Stimulated activated CD4-positive, alpha-beta T cell treated with anti-CD3 and anti-CD28 coated beads, TNF-alpha, amount 100 ng/mL, for 24 hours (primary cell): ENCODE data around the gene UBTD2.
"Not testable (repeated sequence)": the region's sequence is repeated elsewhere in the genome, so short reads cannot be mapped to it uniquely, and the experiment has no call there.

Experiments used
- DNase-seq, 3 experiments: peaks; one replicate each; pipeline ENCODE4 v3.0.0-alpha.2; 2020; ENCODE audit warnings: low read depth in 3 of 3

The UBTD2 gene, protein sequence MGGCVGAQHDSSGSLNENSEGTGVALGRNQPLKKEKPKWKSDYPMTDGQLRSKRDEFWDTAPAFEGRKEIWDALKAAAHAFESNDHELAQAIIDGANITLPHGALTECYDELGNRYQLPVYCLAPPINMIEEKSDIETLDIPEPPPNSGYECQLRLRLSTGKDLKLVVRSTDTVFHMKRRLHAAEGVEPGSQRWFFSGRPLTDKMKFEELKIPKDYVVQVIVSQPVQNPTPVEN

GRCh38 chr5:172283020-172283861, at the start of gene UBTD2:
Gene UBTD2 (minus strand): TSS chr5:172283764. CDS start chr5:172283665, 99 bp downstream.
- peak; percentile 46 to 76 (median 48) for DNase-seq

GRCh38 chr5:172326901-172327300, 43.3 kb upstream of the UBTD2 start:
- DNase-seq: not testable (repeated sequence)

- no peak for DNase-seq
Observed at GRCh38 chr5:172325452-172325851, 41.9 kb upstream of the UBTD2 start.

- no peak for DNase-seq
Observed at GRCh38 chr5:172322028-172322965, 38.7 kb upstream of the UBTD2 start.

- no peak for DNase-seq
Observed at GRCh38 chr5:172321593-172321992, 38.0 kb upstream of the UBTD2 start.

DNA sequence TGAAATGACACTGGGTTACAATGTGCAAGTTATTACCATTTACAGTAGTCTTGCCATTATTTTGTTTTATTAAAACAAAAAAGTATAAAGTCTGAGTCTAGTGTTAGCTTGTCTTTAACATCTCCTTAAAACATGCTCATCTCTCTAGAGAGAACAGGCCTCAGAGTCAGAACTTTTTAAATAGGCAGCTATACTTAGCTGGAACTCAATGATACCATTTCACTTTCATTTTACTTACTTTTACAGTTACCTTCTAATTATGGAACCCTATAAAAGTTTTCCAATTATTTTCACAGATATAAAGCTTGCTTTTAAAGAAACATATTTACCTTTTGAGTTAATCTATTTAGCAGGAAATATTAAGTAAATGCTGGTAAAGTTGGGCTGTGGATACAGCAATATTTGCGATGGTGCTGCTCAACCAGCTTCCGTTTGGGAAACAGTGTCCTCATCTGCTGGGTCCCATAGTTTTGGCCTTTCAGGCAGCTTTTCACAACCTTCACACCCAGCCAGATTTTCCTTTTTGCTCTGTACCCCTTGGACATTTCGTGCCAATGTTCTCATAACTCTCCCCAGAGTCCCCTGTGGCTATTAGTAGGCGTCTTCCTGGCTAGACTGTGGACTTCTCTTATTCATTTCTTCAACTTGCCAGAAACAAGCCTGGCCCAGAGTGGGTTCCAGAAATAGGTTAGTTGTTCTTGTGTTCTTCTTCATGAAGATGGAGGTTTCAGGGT, 36.3 kb upstream of the UBTD2 start:
- no peak for DNase-seq

DNA sequence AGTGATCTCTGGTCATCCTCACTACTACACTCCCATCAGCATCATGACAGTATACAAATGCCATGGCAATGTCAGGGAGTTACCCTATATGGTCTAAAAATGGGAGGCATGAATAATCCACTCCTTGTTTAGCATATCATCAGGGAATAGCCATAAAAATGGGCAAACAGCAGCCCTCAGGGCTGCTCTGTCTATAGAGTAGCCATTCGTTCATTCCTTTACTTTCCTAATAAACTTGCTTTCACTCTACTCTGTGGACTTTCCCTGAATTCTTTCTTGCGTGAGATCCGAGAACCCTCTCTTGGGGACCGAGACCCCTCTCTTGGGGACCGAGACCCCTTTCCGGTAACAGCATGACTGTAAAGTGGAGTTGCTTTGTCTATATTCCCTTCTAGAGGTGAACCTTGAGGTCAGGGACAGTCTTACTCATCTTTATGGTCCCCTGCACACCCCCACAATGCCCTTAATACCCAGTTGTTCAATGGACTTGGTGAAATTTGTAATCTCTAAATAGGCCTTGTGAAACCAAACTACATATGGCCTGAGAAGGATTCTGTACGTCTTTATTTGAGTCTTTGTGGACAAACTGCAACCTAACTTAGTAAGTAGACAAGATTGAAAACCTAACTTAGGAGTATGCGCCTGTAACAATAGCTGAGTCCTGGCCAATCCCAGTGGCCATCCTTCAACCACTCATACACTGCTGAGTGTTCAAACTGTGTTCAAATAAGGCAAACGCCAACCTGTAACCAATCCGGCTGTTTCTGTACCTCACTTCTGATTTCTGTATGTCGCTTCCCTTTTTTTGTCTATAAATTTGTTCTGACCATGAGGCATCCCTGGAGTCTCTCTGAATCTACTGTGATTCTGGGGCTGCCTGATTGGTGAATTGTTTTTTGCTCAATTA, 32.3 kb upstream of the UBTD2 start:
- DNase-seq: no peak

DNA sequence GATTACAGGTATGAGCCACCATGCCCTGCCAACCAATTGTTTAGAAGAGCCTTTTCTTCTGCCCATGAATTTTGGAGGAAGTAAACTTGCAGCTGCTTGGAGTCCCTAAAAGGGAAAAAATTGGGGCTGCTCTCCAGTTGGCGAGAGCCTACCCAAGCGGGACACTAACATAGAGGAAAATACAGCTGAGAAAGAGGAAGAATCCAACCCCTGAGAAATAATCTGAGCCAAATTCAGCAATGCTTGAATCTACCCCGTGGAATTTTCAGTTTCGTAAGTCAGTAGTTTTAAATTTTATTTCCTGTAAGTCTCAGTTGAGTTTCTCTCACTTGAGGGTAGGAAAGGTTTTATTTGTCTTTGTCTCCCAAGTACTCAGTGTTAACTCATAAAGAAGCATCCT, 30.4 kb upstream of the UBTD2 start:
- DNase-seq: no peak

GRCh38 chr5:172312286-172312685, 28.7 kb upstream of the UBTD2 start:
- no peak for DNase-seq

- no peak for DNase-seq
Observed at GRCh38 chr5:172311605-172312004, 28.0 kb upstream of the UBTD2 start.

DNA sequence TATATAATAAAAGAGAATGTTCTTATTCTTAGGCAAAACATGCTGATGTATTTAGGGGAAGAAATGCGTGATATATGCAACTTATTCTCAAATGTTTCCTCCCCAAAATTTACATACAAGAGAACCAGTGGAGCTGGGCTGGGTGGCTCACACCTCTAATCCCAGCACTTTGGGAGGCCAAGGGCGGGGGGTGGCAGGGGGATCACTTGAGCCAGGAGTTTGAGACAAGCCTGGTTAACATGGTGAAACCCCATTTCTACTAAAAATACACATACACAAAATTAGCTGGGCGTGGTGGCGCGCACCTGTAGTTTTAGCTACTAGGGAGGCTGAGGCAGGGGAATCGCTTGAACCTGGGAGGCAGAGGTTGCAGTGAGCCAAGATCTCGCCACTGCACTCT, 27.5 kb upstream of the UBTD2 start:
- no peak for DNase-seq

DNA sequence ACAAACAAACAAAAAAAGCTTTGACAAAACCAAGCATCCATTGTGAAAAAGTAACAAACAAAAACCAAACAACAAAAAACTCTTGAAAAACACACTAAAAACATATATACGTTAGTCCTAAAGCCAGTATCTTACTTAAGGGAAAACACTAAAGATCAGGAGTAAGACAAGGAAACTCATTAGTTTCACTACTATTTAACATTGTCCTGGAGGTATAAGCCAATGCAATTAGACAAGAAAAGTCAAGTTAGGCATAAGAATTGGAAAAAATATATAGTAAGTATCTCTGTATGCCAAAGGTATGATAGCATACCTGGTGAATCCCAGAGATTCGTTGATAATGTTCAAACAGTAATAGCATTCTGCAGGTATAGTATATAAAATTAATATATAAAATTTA, 21.8 kb upstream of the UBTD2 start:
- DNase-seq: no peak

DNA sequence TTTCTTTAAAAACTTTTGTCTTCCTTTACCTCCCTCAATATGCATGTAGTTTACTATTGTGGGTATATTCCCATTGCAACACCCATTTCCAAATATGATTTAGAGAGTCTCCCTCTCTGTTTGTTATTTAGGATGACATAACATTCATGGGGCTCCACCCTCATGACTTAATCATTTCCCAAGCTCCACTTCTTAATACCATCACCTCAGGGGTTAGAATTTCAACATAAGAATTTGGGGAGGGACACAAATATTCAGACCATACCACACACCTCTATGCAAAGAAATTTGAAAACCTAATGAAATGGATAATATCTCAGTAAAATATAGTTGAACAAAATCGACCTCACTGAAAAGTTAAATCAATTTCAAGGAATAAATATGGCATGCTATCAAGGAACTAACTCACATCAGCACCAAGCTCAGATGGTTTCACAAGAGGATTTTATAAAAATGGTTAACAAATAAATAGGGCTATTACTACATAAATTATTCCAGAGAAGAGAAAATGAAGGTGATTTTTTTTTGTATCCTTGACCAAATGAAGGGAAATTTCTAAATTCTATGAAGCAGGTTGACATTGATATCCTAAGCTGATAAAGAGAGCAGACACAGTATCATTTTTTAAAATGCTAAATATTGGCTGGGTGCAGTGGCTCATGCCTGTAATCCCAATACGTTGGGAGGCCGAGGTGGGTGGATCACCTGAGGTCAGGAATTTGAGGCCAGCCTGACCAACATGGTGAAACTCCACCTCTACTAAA, 20.2 kb upstream of the UBTD2 start:
- DNase-seq: no peak

DNA sequence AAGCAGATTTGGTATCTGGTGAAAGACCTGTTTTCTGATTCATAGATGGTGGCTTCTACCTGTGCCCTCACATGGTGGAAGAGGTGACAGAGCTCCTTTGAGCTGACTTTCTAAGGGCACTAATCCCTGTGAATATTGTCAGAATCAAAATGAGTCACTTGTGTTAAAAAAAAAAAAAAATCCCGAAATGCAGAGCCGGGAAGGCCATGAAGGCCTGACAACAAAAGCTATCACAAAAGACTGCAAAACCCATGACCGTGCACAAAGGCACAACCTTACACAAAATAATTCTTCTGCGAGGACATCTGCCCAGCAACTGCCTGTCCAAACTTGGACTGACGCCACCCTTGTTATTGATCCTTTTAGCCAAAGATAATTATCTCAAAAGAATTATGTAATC, 19.6 kb upstream of the UBTD2 start:
- DNase-seq: no peak

DNA sequence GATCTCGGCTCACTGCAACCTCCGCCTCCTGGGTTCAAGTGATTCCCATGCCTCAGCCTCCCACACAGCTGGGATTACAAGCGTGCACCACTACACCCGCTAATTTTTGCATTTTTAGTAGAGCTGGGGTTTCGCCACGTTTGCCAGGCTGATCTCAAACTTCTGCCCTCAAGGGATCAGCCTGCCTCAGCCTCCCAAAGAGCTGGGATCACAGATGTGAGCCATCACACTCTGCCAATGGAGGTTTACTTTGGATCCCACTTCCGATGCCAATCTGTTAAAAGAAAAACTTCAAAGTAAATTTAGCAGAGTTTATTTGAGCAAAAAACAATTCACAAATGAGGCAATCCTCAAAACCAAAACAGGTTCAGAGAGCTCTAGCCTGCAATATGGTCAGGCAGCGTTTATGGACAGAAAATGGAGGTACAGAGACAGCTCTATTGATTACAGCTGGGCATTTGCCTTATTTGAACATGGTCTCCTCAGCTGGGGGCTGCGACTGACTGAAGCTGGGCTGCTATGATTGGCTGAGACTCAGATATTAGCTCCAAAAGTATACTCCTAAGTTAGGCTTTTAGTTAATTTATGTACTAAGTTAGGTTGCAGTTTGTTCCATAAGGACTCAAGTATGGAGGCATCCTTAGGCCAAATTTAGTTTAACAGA, 18.6 kb upstream of the UBTD2 start:
- no peak for DNase-seq

- no peak for DNase-seq
Observed at GRCh38 chr5:172299916-172300439, 16.4 kb upstream of the UBTD2 start.

GRCh38 chr5:172294831-172295230, 11.3 kb upstream of the UBTD2 start:
- DNase-seq: no peak

GRCh38 chr5:172293745-172294342, 10.3 kb upstream of the UBTD2 start:
- no peak for DNase-seq
